Activated CD4-positive, alpha-beta T cell treated with anti-CD3 and anti-CD28 coated beads for 36 hours (primary cell): Measurements from ENCODE around the gene ARHGEF5. TPM values are rescaled to one million over a fixed set of nuclear protein-coding genes. Genes with fewer than 3 reads are reported as not detected.
A peak's percentile ranks its signal among the peaks of the same experiment; 100 is the strongest.

Source experiments
- ATAC-seq: fragments of 200-7000 bp; cut with Tn5 transposase; one replicate; pipeline ENCODE4 v1.10.0; 2021; ENCODE audit warnings: mild to moderate bottlenecking, moderate library complexity
- CTCF ChIA-PET: fragments of 350-600 bp; sonication (Branson Sonifier 250); formaldehyde crosslinking; loops from one replicate; lab custom pipeline; 2021; ENCODE audit warnings: antibody characterized with exemption; lab: Charles Lee
- POLR2A ChIA-PET: fragments of 350-600 bp; sonication (Branson Sonifier 250); formaldehyde crosslinking; loops from one replicate; lab custom pipeline; 2021; ENCODE audit warnings: antibody characterized with exemption, inconsistent platforms; lab: Charles Lee
- DNase-seq: peaks from one replicate; pipeline ENCODE4 v3.0.0-alpha.2; 2020
- H3K27ac Mint-ChIP-seq: one replicate; pipeline ENCODE4 v1.8.0; 2021; ENCODE audit warnings: mixed read lengths
- H3K27me3 Mint-ChIP-seq: one replicate; pipeline ENCODE4 v1.8.0; 2021; ENCODE audit warnings: mixed read lengths
- H3K36me3 Mint-ChIP-seq: one replicate; pipeline ENCODE4 v1.8.0; 2021; ENCODE audit warnings: low read depth, mixed read lengths
- H3K4me1 Mint-ChIP-seq: one replicate; pipeline ENCODE4 v1.8.0; 2021; ENCODE audit warnings: mixed read lengths
- H3K4me3 Mint-ChIP-seq: one replicate; pipeline ENCODE4 v1.8.0; 2021; ENCODE audit warnings: mild to moderate bottlenecking, moderate library complexity, mixed read lengths
- H3K9me3 Mint-ChIP-seq: one replicate; pipeline ENCODE4 v1.8.0; 2021; ENCODE audit warnings: low read depth, mixed read lengths
- intact Hi-C, 2 experiments: fragments of 100-400 bp; cut with DNase I in 1 of 2; cut with micrococcal nuclease in 1 of 2; formaldehyde crosslinking; loops; one replicate each; pipeline versions ENCODE4 v1.14.2 to v1.15.1; 2022 to 2024; cut with DNase I, micrococcal nuclease
- total RNA-seq, 2 experiments: library from RNA; stranded (reverse); gene quantifications; one replicate each; pipeline ENCODE4 v1.2.3, GENCODE V29; 2021

Gene ARHGEF5
- total RNA-seq, 2 experiments from 2014 or later, result 14.8 to 16.8 TPM

DNA sequence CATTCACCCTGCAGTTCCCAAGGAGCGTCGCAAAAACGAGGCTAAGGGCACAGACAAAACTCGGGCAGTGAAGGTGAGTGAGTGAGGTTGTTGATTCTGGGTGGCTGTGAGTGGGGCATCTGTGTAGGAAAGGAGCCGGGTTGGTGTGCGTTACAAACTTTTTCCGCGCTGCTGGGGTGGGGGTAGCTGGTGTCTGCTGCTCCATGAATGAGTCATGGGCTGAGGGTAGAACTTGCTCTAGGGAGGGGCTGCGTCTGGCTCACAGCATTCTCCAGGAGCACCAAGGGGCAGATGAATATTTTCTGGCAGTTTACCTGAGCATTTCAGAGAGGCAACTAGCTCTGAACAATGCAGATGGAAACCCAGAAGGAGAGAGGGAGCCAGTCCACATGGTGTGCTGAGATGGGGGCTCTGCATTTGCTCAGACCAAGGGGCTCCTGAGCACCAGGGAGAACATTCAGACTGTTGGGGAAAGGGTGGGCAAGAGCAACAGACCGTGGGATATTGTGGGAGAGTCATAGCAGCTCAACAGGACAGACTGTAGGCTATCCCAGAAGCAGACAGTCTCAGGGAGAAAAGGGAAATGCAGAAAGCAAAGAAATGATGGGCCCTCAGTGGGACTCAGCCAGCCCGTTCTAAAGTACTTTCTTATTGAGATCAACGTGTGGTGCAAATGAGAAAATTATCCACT, 29.5 kb downstream of the ARHGEF5 start:
- Mint-ChIP-seq H3K27me3 (no peaks in the 10 kb centered on the region), H3K36me3 (peaks cover 4% of the 10 kb centered on the region), H3K4me3 (no peak overlapping the region), H3K27ac (peak overlapping the region; percentile 62), H3K9me3 (no peaks in the 10 kb centered on the region), H3K4me1 (peaks cover 17% of the 10 kb centered on the region)
- DNase-seq (peak; percentile 76), ATAC-seq (peak; percentile 88)
- intact Hi-C loops, result no loop called here
- CTCF ChIA-PET, result no interaction called here
- POLR2A ChIA-PET, result no interaction called here

DNA sequence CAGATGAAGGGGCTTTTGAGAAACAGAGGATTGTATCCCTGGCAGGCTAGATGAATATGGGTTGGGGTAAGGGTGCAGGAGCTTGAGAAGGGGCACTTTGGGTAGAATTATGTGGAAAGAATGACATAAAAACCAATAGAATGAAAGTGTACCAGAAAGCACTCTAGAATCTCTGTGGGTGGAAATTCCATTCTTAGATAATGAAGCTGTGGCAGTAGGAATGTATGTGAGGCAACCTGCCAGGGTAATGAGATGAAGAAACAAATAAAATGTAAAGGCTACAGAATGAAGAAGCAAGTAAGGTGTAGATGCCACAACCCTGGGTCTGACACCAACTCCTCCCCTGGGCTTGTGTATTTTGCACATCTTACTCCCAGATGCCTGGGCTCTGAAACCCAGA, 31.5 kb downstream of the ARHGEF5 start:
- no peaks in the 10 kb centered on the region for H3K27me3 Mint-ChIP-seq
- ATAC-seq (no peak), DNase-seq (no peak)
- intact Hi-C loops, result no loop called here
- H3K4me3 Mint-ChIP-seq, result no peak overlapping the region
- H3K36me3 Mint-ChIP-seq, result no peaks in the 10 kb centered on the region
- ChIA-PET CTCF (no interaction called here), POLR2A (no interaction called here)
- H3K4me1 Mint-ChIP-seq, result peaks cover 18% of the 10 kb centered on the region
- no peak overlapping the region for H3K27ac Mint-ChIP-seq
- H3K9me3 Mint-ChIP-seq, result no peaks in the 10 kb centered on the region

DNA sequence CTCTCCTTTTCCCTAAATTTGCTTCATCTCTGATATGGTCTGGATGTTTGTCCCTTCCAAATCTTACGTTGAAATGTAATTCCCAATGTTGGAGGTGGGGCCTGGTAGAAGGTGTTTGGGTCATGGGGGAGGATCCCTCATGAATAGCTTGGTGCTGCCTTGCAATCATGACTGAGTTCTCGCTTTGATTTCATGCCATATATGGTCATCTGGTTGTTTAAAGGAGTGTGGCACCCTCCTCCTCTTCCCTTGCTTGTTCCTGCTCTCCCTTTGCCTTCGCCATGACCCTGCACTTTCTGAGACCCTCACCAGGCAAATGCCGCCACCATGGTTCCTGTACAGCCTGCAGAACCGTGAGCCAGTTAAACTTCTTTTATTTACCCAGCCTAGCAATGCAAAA, 33.7 kb downstream of the ARHGEF5 start:
- H3K27ac Mint-ChIP-seq, result no peak overlapping the region
- H3K4me1 Mint-ChIP-seq, result peaks cover 20% of the 10 kb centered on the region
- H3K4me3 Mint-ChIP-seq, result no peak overlapping the region
- no peak for ATAC-seq
- H3K27me3 Mint-ChIP-seq, result no peaks in the 10 kb centered on the region
- no peaks in the 10 kb centered on the region for H3K9me3 Mint-ChIP-seq
- intact Hi-C loops, result no loop called here
- no peaks in the 10 kb centered on the region for H3K36me3 Mint-ChIP-seq
- CTCF ChIA-PET, result interaction anchor here (0.6 to 1.0 kb wide), 3 partner anchors 9 to 211 kb away, joined by 3 read pairs; no protein-coding TSS in a partner anchor
- POLR2A ChIA-PET, result no interaction called here
- DNase-seq, result no peak

DNA sequence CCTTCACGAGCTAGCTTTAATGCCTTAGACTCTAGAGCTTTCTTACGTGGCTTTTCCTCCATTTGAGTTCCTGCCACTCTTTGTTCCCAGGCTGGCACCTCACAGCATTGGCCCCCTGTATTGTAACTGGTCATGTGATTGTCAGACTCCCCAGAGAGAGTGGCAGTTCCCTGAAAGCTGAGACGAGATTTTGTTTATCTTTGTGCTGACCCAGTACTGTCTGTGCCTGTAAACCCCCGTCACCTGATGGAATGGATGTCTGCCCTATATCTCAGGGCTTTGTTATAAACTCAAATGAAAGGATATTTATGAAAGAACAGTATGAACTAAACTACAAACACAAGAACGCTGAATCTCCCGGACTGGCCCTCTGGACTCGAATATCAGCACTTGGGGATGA, 35.3 kb downstream of the ARHGEF5 start:
- ChIA-PET CTCF (interaction anchor here (0.7 to 1.2 kb wide), 2 partner anchors 47 to 593 kb away, joined by 4 to 5 read pairs; no protein-coding TSS in a partner anchor), POLR2A (no interaction called here)
- H3K9me3 Mint-ChIP-seq, result no peaks in the 10 kb centered on the region
- ATAC-seq (no peak), DNase-seq (no peak)
- no peak overlapping the region for H3K4me3 Mint-ChIP-seq
- H3K27me3 Mint-ChIP-seq, result no peaks in the 10 kb centered on the region
- H3K36me3 Mint-ChIP-seq, result no peaks in the 10 kb centered on the region
- no peak overlapping the region for H3K27ac Mint-ChIP-seq
- H3K4me1 Mint-ChIP-seq, result peaks cover 9% of the 10 kb centered on the region
- intact Hi-C loops, result loop anchor here (2.0 to 10.0 kb wide), 3 partner anchors 46 to 213 kb away; no protein-coding TSS in a partner anchor

DNA sequence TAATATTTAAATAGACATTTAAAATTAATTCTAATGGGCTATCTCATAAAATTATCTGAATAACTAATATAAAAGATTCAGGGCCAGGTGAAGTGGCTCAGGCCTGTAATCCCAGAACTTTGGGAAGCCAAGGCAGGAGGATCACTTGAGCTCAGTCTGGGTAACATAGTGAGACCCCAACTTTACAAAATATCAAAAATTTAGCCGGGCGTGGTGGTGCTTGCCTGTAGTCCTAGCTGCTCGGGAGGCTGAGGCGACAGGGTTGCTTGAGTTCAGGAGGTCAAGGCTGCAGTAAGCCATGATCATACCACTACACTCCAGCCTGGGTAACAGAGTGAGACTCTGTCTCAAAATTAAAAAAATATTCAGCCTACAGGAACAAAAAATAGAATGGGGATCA, 35.8 kb downstream of the ARHGEF5 start:
- Mint-ChIP-seq H3K27ac (no peak overlapping the region), H3K4me3 (no peak overlapping the region), H3K27me3 (no peaks in the 10 kb centered on the region), H3K36me3 (no peaks in the 10 kb centered on the region), H3K9me3 (no peaks in the 10 kb centered on the region), H3K4me1 (peaks cover 9% of the 10 kb centered on the region)
- no peak for ATAC-seq
- POLR2A ChIA-PET, result no interaction called here
- DNase-seq, result no peak
- intact Hi-C loops, result loop anchor here (2.0 to 10.0 kb wide), 3 partner anchors 46 to 214 kb away; no protein-coding TSS in a partner anchor
- CTCF ChIA-PET, result interaction anchor here (0.7 to 1.5 kb wide), 4 partner anchors 11 to 592 kb away, joined by 3 to 7 read pairs (median 6); no protein-coding TSS in a partner anchor

DNA sequence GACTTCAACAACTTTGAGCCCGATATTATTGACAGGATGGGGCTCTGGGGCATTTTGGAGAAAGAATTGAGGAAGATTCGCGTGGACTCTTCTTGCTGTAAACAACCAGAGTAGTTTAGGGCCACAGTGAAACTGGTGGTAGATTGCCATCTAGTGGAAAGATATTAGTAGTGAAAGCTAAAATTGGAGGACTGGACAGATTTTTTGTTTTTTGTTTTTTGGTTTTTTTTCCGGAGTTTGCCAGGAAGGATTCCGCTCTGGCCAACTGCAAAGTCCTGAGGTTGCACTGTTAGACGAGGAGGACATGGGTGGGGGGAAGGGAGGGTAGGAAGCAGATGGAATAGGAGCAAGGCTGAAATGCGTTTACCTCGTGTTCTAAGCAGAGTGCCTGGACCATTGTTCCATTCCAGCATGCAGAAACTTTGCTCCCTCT, 36.6 kb downstream of the ARHGEF5 start:
- Mint-ChIP-seq H3K4me1 (peaks cover 4% of the 10 kb centered on the region), H3K4me3 (no peak overlapping the region), H3K27me3 (no peaks in the 10 kb centered on the region), H3K36me3 (no peaks in the 10 kb centered on the region), H3K27ac (no peak overlapping the region), H3K9me3 (no peaks in the 10 kb centered on the region)
- ChIA-PET CTCF (interaction anchor here (0.7 to 1.9 kb wide), 8 partner anchors 9 to 215 kb away, joined by 3 to 7 read pairs (median 4); no protein-coding TSS in a partner anchor), POLR2A (interaction anchor here (0.6 kb wide), 1 partner anchor 62 kb away, joined by 3 read pairs; no protein-coding TSS in a partner anchor)
- ATAC-seq (peak; percentile 78), DNase-seq (peak; percentile 19)
- intact Hi-C loops, result loop anchor here (1.0 to 10.0 kb wide), 4 partner anchors 45 to 265 kb away; no protein-coding TSS in a partner anchor

DNA sequence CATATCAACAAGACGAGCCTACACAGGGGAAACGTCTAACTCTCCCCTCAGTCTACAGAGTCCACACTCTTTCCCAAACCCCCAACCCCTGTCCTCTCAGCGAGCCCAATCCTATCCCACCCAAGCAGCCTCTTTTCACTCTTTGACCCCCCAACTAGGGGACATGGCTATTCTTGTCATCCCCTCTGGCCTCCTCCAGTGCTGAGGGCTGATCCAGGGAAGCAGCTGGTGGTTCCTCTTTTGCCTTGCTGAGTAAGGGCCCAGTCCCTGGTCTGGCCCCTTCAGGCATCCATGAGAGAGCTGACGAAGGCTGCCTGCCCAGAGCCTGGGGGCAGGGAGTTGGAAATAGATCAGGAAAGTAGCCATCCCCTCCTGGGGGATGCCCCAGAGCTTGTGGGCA, 41.9 kb downstream of the ARHGEF5 start:
- H3K4me1 Mint-ChIP-seq, result no peaks in the 10 kb centered on the region
- H3K27ac Mint-ChIP-seq, result no peak overlapping the region
- H3K36me3 Mint-ChIP-seq, result no peaks in the 10 kb centered on the region
- H3K27me3 Mint-ChIP-seq, result no peaks in the 10 kb centered on the region
- ChIA-PET POLR2A (no interaction called here), CTCF (interaction anchor here (1.3 kb wide), 1 partner anchor 16 kb away, joined by 3 read pairs; no protein-coding TSS in a partner anchor)
- intact Hi-C loops, result loop anchor here in 1 of 2 experiments (10.0 kb wide), 1 partner anchor 62 kb away; no protein-coding TSS in a partner anchor
- no peaks in the 10 kb centered on the region for H3K9me3 Mint-ChIP-seq
- H3K4me3 Mint-ChIP-seq, result no peak overlapping the region
- DNase-seq (no peak), ATAC-seq (no peak)

DNA sequence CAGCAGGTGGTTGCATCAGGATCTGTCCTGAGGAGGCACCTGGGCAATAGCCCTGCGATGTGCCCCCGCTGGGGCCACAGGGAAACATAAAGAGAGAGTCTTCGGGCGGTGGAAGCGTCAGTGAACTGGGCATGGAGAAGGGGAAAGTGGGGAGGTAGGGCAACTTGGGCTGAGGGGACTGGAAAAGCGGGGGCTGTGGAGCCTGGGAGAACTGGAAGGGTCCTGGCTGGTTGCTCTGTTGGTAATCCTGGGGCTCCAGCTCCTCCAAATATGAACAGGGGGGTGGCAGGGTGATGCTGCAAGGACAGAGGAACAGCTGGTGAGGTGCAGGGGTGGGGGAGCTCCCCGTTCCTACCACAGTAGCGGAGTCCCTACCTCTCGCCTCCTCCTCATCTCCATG, 43.1 kb downstream of the ARHGEF5 start:
- Mint-ChIP-seq H3K4me3 (no peak overlapping the region), H3K4me1 (no peaks in the 10 kb centered on the region), H3K27me3 (no peaks in the 10 kb centered on the region), H3K9me3 (no peaks in the 10 kb centered on the region), H3K36me3 (no peaks in the 10 kb centered on the region), H3K27ac (no peak overlapping the region)
- POLR2A ChIA-PET, result no interaction called here
- intact Hi-C loops, result loop anchor here in 1 of 2 experiments (10.0 kb wide), 1 partner anchor 63 kb away; no protein-coding TSS in a partner anchor
- CTCF ChIA-PET, result interaction anchor here (0.8 kb wide), 1 partner anchor 9 kb away, joined by 3 read pairs; no protein-coding TSS in a partner anchor
- no peak for ATAC-seq
- no peak for DNase-seq

DNA sequence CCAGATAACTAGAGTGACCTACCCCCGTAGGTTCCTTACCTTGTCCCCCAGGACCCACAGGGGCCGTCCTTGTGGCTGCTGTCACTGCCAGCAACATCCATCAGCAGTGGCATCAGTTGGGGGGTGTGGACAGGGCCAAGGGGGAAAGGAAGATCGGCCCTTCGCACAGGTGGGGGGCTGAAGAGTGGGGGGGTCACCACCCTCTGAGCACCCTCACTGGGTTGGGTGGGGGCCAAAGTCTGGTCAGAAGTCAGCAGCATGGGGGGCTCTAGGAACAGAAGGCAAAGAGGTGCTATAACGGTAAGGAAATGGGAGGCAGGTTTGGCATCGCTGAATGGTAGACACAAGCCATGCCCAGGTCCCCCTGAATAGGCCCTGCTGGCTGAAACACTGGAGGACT, 43.7 kb downstream of the ARHGEF5 start:
- ChIA-PET CTCF (no interaction called here), POLR2A (no interaction called here)
- no peak overlapping the region for H3K27ac Mint-ChIP-seq
- ATAC-seq (no peak), DNase-seq (no peak)
- no peaks in the 10 kb centered on the region for H3K4me1 Mint-ChIP-seq
- H3K27me3 Mint-ChIP-seq, result no peaks in the 10 kb centered on the region
- H3K4me3 Mint-ChIP-seq, result no peak overlapping the region
- no peaks in the 10 kb centered on the region for H3K9me3 Mint-ChIP-seq
- H3K36me3 Mint-ChIP-seq, result no peaks in the 10 kb centered on the region
- intact Hi-C loops, result loop anchor here in 1 of 2 experiments (10.0 kb wide), 1 partner anchor 64 kb away; no protein-coding TSS in a partner anchor

DNA sequence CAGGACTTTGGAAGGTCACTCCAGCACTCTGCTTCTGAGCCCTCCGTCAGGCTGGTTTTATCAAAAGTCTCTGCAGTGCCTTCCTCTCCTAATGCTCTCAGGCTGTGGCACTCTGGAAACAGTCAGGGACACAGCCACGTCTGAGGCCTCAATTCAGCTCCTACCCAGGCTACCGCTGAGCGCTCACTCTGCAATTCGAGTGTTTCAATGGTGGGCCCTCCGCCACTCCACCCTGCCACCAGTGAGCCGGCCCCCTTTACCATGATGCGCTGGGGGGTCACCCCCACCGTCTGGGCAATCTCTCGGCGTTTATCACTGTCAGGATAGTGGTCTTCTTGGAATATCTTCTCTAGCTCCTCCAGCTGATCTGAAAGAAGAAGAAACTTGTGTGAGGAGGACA, 44.7 kb downstream of the ARHGEF5 start:
- ChIA-PET CTCF (no interaction called here), POLR2A (no interaction called here)
- no peak for DNase-seq
- intact Hi-C loops, result loop anchor here in 1 of 2 experiments (10.0 kb wide), 1 partner anchor 65 kb away; no protein-coding TSS in a partner anchor
- Mint-ChIP-seq H3K36me3 (no peaks in the 10 kb centered on the region), H3K4me1 (no peaks in the 10 kb centered on the region), H3K9me3 (no peaks in the 10 kb centered on the region), H3K27me3 (no peaks in the 10 kb centered on the region), H3K27ac (no peak overlapping the region), H3K4me3 (no peak overlapping the region)
- ATAC-seq, result no peak

DNA sequence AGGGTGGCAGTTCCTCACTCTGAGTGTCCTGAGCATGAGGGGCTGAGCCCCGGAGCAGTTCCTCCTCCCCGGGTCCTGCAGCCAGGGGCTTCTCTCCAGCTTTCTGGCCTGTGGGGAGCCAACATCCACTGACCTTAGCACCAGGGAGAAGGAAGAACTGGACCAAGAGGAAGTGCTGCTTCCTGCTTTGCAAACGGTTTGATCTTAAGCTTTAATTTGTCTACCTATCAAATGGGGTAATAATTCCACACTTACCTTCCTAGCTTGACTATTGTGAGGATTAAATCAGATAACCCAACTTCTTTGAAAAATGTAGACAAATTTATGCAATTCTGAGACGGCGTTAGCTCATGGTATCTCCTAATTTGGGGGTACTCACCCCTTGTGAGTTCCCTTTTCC, 46.3 kb downstream of the ARHGEF5 start:
- DNase-seq (no peak), ATAC-seq (no peak)
- Mint-ChIP-seq H3K36me3 (no peaks in the 10 kb centered on the region), H3K9me3 (no peaks in the 10 kb centered on the region), H3K27ac (no peak overlapping the region), H3K27me3 (no peaks in the 10 kb centered on the region), H3K4me3 (no peak overlapping the region), H3K4me1 (no peaks in the 10 kb centered on the region)
- intact Hi-C loops, result no loop called here
- ChIA-PET CTCF (interaction anchor here (1.7 kb wide), 1 partner anchor 10 kb away, joined by 7 read pairs; no protein-coding TSS in a partner anchor), POLR2A (no interaction called here)
